PC-3 (cell line): ENCODE measurements around the gene NT5C1B. TPM values are rescaled to one million over a fixed set of nuclear protein-coding genes. Genes with fewer than 3 reads are reported as not detected.
A peak's percentile ranks its signal among the peaks of the same experiment; 100 is the strongest.

Source experiments
- ATAC-seq: fragments of 200-7000 bp; cut with Tn5 transposase; 2 replicates; pipeline ENCODE4 v1.9.1; 2020; ENCODE audit warnings: mild to moderate bottlenecking, moderate library complexity
- BruUV-seq: library from RNA; stranded (reverse); fragments of 400-500 nt; replicated peaks from 2 replicates; lab custom pipeline; 2021; lab: Mats Ljungman, UMichigan
- CTCF ChIA-PET: fragments of 300-600 bp; sonication (Branson Sonifier 250); formaldehyde crosslinking; loops from one replicate; lab custom pipeline; 2022; ENCODE audit warnings: antibody characterized with exemption; lab: Charles Lee
- POLR2A ChIA-PET: fragments of 300-600 bp; sonication (Branson Sonifier 250); formaldehyde crosslinking; loops from one replicate; lab custom pipeline; 2022; ENCODE audit warnings: antibody characterized with exemption; ENCODE audit not compliant: unreplicated experiment; lab: Charles Lee
- DNase-seq: peaks from one replicate; pipeline ENCODE4 v3.0.0-alpha.2; 2015
- H2AFZ ChIP-seq: fragments of 300-600 bp; sonication (generic); 2 replicates; pipeline ENCODE4 v1.6.0; 2016; ENCODE audit warnings: antibody characterized with exemption, low read length
- H3F3A ChIP-seq: fragments of 300-600 bp; sonication (generic); one replicate; pipeline ENCODE4 v1.6.0; 2017; ENCODE audit warnings: antibody characterized with exemption, low read length, control low read depth, mild to moderate bottlenecking; ENCODE audit not compliant: unreplicated experiment
- H3K27ac ChIP-seq: fragments of 300-600 bp; sonication (generic); 2 replicates; pipeline ENCODE4 v1.5.1; 2016; ENCODE audit warnings: mild to moderate bottlenecking, low read length
- H3K27me3 ChIP-seq: fragments of 300-600 bp; sonication (generic); 2 replicates; pipeline ENCODE4 v1.6.1; 2016; ENCODE audit warnings: low read length, mixed read lengths
- H3K36me3 ChIP-seq: fragments of 300-600 bp; sonication (generic); 2 replicates; pipeline ENCODE4 v1.6.1; 2016; ENCODE audit warnings: low read depth, mixed run types, low read length, mixed read lengths
- H3K4me1 ChIP-seq: fragments of 300-600 bp; sonication (generic); 2 replicates; pipeline ENCODE4 v1.5.1; 2016; ENCODE audit warnings: low read length; ENCODE audit not compliant: insufficient read depth
- H3K4me2 ChIP-seq: fragments of 300-600 bp; sonication (generic); 2 replicates; pipeline ENCODE4 v1.6.0; 2016; ENCODE audit warnings: low read length
- H3K4me3 ChIP-seq: fragments of 300-600 bp; sonication (generic); 2 replicates; pipeline ENCODE4 v1.5.1; 2016; ENCODE audit warnings: mild to moderate bottlenecking, low read length, mixed read lengths
- H3K79me2 ChIP-seq: fragments of 300-600 bp; sonication (generic); 2 replicates; pipeline ENCODE4 v1.6.1; 2017; ENCODE audit warnings: low read length, mixed read lengths
- H3K9ac ChIP-seq: fragments of 300-600 bp; sonication (generic); 2 replicates; pipeline ENCODE4 v1.6.0; 2016; ENCODE audit warnings: mild to moderate bottlenecking, low read length
- H3K9me2 ChIP-seq: fragments of 300-600 bp; sonication (generic); replicated peaks from 2 replicates; pipeline ENCODE4 v1.6.1; 2016; ENCODE audit warnings: mixed run types, low read length, mixed read lengths
- H3K9me3 ChIP-seq: fragments of 300-600 bp; sonication (generic); 2 replicates; pipeline ENCODE4 v1.6.1; 2016; ENCODE audit warnings: low read length, mixed read lengths
- H4K20me1 ChIP-seq: fragments of 300-600 bp; sonication (generic); 2 replicates; pipeline ENCODE4 v1.6.1; 2016; ENCODE audit warnings: low read length, mixed read lengths
- CTCF ChIP-seq: fragments of 300-600 bp; sonication (generic); conservative IDR thresholded peaks from 2 replicates; pipeline ENCODE4 v1.5.1; 2017; ENCODE audit warnings: antibody characterized with exemption, low read depth, mild to moderate bottlenecking, low read length
- EZH2 ChIP-seq: fragments of 300-600 bp; sonication (generic); IDR thresholded peaks from one replicate; pipeline ENCODE4 v1.6.1; 2017; ENCODE audit warnings: antibody characterized with exemption, mild to moderate bottlenecking, low read length; ENCODE audit not compliant: unreplicated experiment
- EZH2phosphoT487 ChIP-seq: fragments of 300-600 bp; sonication (generic); IDR thresholded peaks from 2 replicates; pipeline ENCODE4 v1.6.1; 2018; ENCODE audit warnings: mild to moderate bottlenecking, antibody characterized with exemption, low read length, borderline replicate concordance
- intact Hi-C: fragments of 100-400 bp; cut with micrococcal nuclease; formaldehyde crosslinking; loops from 2 replicates; pipeline ENCODE4 v1.9.0; 2023
- total RNA-seq: library from RNA; depleted of rRNA; stranded (reverse); fragments of >200 nt; gene quantifications from 2 replicates; pipeline ENCODE4 v1.2.3, GENCODE V29; 2014

The NT5C1B gene
- total RNA-seq, 1 experiment from 2014 or later: not detected

GRCh38 chr2:18518116-18519111 is 71.0 kb downstream of the NT5C1B start:
- Histone ChIP-seq H3K9ac (no peak overlapping the region), H3K27ac (peak overlapping the region; percentile 47), H3K4me1 (peaks cover 35% of the 10 kb centered on the region), H3F3A (peaks cover 3% of the 10 kb centered on the region), H3K9me3 (no peaks in the 10 kb centered on the region), H3K9me2 (no peaks in the 10 kb centered on the region), H3K27me3 (no peaks in the 10 kb centered on the region), H3K36me3 (no peaks in the 10 kb centered on the region), H4K20me1 (no peaks in the 10 kb centered on the region), H2AFZ (peak overlapping the region; percentile 11; the same call in 1 of the 2 replicates), H3K79me2 (no peaks in the 10 kb centered on the region), H3K4me2 (peak overlapping the region; percentile 73), H3K4me3 (peak overlapping the region; percentile 22)
- peak; percentile 77 for DNase-seq
- intact Hi-C loops: loop anchor here (1.0 to 2.0 kb wide), 3 partner anchors 83 to 622 kb away; no protein-coding TSS in a partner anchor
- ChIA-PET POLR2A (interaction anchor here (0.6 to 0.7 kb wide), 3 partner anchors 76 to 841 kb away, joined by 3 to 9 read pairs (median 3); no protein-coding TSS in a partner anchor), CTCF (interaction anchor here (0.5 to 0.7 kb wide), 5 partner anchors 26 to 298 kb away, joined by 3 to 6 read pairs (median 4); no protein-coding TSS in a partner anchor)
- BruUV-seq: no TSS peak
- TF ChIP-seq CTCF (no peak), EZH2phosphoT487 (no peak), EZH2 (no peak)
- ATAC-seq: peak; percentile 67

- ChIA-PET CTCF (interaction anchor here (0.5 to 0.7 kb wide), 4 partner anchors 25 to 299 kb away, joined by 3 to 6 read pairs (median 4); no protein-coding TSS in a partner anchor), POLR2A (interaction anchor here (0.6 kb wide), 1 partner anchor 75 kb away, joined by 3 read pairs; no protein-coding TSS in a partner anchor)
- Histone ChIP-seq H2AFZ (no peak overlapping the region), H3F3A (peaks cover 3% of the 10 kb centered on the region), H4K20me1 (no peaks in the 10 kb centered on the region), H3K9ac (no peak overlapping the region), H3K4me3 (no peak overlapping the region), H3K4me1 (peaks cover 27% of the 10 kb centered on the region), H3K79me2 (no peaks in the 10 kb centered on the region), H3K9me3 (no peaks in the 10 kb centered on the region), H3K36me3 (no peaks in the 10 kb centered on the region), H3K4me2 (no peak overlapping the region), H3K27ac (no peak overlapping the region), H3K27me3 (no peaks in the 10 kb centered on the region), H3K9me2 (no peaks in the 10 kb centered on the region)
- intact Hi-C loops: no loop called here
- TF ChIP-seq CTCF (no peak), EZH2 (no peak), EZH2phosphoT487 (no peak)
- ATAC-seq (no peak), DNase-seq (no peak)
- BruUV-seq: no TSS peak
These were observed 72.0 kb downstream of the NT5C1B start for GRCh38 chr2:18517386-18517785.
